Neural cell (in vitro differentiated cells): ENCODE data around the gene TDG.
"Not testable (repeated sequence)": the region's sequence is repeated elsewhere in the genome, so short reads cannot be mapped to it uniquely, and the experiment has no call there.

ENCODE experiments used
- EP300 ChIP-seq: fragments of 450-650 bp; conservative IDR thresholded peaks from 2 replicates; pipeline ENCODE4 v1.6.1; 2014; ENCODE audit warnings: antibody characterized with exemption, mild to moderate bottlenecking, moderate library complexity; ENCODE audit not compliant: poor library complexity, severe bottlenecking
- POLR2AphosphoS5 ChIP-seq: IDR thresholded peaks from 2 replicates; pipeline ENCODE4 v1.6.1; 2012
- TF ChIP-seq, protein P1 (sequence below): fragments of 450-650 bp; IDR thresholded peaks from 2 replicates; pipeline ENCODE4 v1.5.1; 2014; ENCODE audit warnings: antibody characterized with exemption, mild to moderate bottlenecking, moderate library complexity; ENCODE audit not compliant: poor library complexity, severe bottlenecking

DNA sequence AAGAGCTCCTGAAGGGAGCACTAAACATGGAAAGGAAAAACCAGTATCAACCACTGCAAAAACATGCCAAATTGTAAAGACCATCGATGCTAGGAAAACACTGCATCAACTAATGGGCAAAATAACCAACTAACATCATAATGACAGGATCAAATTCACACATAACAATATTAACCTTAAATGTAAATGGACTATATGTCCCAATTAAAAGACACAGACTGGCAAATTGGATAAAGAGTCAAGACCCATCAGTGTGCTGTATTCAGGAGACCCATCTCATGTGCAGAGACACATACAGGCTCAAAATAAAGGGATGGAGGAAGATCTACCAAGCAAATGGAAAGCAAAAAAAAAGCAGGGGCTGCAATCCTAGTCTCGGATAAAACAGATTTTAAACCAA is 70.5 kb downstream of the TDG start:
- TF ChIP-seq, protein P1, sequence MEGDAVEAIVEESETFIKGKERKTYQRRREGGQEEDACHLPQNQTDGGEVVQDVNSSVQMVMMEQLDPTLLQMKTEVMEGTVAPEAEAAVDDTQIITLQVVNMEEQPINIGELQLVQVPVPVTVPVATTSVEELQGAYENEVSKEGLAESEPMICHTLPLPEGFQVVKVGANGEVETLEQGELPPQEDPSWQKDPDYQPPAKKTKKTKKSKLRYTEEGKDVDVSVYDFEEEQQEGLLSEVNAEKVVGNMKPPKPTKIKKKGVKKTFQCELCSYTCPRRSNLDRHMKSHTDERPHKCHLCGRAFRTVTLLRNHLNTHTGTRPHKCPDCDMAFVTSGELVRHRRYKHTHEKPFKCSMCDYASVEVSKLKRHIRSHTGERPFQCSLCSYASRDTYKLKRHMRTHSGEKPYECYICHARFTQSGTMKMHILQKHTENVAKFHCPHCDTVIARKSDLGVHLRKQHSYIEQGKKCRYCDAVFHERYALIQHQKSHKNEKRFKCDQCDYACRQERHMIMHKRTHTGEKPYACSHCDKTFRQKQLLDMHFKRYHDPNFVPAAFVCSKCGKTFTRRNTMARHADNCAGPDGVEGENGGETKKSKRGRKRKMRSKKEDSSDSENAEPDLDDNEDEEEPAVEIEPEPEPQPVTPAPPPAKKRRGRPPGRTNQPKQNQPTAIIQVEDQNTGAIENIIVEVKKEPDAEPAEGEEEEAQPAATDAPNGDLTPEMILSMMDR = not testable (repeated sequence)
- not testable (repeated sequence) for TF ChIP-seq EP300, POLR2AphosphoS5
